HG03060 (cell line): ENCODE data around the gene EMID1.

Source experiments
- ATAC-seq: cut with Tn5 transposase; IDR thresholded peaks from one replicate; pipeline ENCODE4 v1.9.1; 2021; ENCODE audit warnings: low read depth, moderate number of reproducible peaks; ENCODE audit not compliant: unreplicated experiment

The EMID1 gene

GRCh38 chr22:29256606-29257325 lies 51.1 kb downstream of the EMID1 start:
- no peak for ATAC-seq

GRCh38 chr22:29257751-29258181 lies 52.1 kb downstream of the EMID1 start:
- ATAC-seq = no peak

- no peak for ATAC-seq
These were observed 52.9 kb downstream of the EMID1 start for GRCh38 chr22:29258407-29259252.

GRCh38 chr22:29259253-29259899 lies 53.7 kb downstream of the EMID1 start:
- no peak for ATAC-seq

- ATAC-seq = no peak
These were observed 54.4 kb downstream of the EMID1 start for GRCh38 chr22:29260031-29260560.

GRCh38 chr22:29260601-29261315 lies 55.1 kb downstream of the EMID1 start:
- ATAC-seq = no peak

GRCh38 chr22:29263791-29264276 lies 58.1 kb downstream of the EMID1 start:
- no peak for ATAC-seq

- no peak for ATAC-seq
These were observed 59.6 kb downstream of the EMID1 start for GRCh38 chr22:29265305-29265704.

GRCh38 chr22:29265929-29266328 lies 60.2 kb downstream of the EMID1 start:
- ATAC-seq = no peak

- ATAC-seq = no peak
These were observed 61.1 kb downstream of the EMID1 start for GRCh38 chr22:29266564-29267461.

GRCh38 chr22:29267462-29267857 lies 61.8 kb downstream of the EMID1 start:
- no peak for ATAC-seq

- peak; percentile 64 for ATAC-seq
These were observed 62.3 kb downstream of the EMID1 start, which contains the start of the genes EWSR1 and RHBDD3 for GRCh38 chr22:29267858-29268510. Gene EWSR1, plus strand, starts transcription at chr22:29268268. Its CDS starts 69 bp downstream, at chr22:29268337. Gene RHBDD3, minus strand, starts transcription at chr22:29267981. Its CDS starts 2,355 bp downstream, at chr22:29265626.

- no peak for ATAC-seq
These were observed 63.0 kb downstream of the EMID1 start for GRCh38 chr22:29268511-29269229.

GRCh38 chr22:29269230-29269604 lies 63.5 kb downstream of the EMID1 start:
- no peak for ATAC-seq

- no peak for ATAC-seq
These were observed 64.2 kb downstream of the EMID1 start for GRCh38 chr22:29269731-29270474.

GRCh38 chr22:29270475-29271271 lies 65.0 kb downstream of the EMID1 start:
- ATAC-seq = no peak
